ENCODE results near the gene WNT4.

WNT4 gene

GRCh38 chr1:22077728-22078127 lies 65.2 kb downstream of the WNT4 start:
- DNase-seq (ENCODE audit: low read depth in 2 of 2) = no peak

- no peak for DNase-seq (ENCODE audit: low read depth in 2 of 2)
Measured at GRCh38 chr1:22076346-22076745, 66.6 kb downstream of the WNT4 start.

GRCh38 chr1:22075718-22076117 lies 67.2 kb downstream of the WNT4 start:
- DNase-seq (ENCODE audit: low read depth in 2 of 2) = no peak

GRCh38 chr1:22074803-22075202 lies 68.1 kb downstream of the WNT4 start:
- no peak for DNase-seq (ENCODE audit: low read depth in 2 of 2)

GRCh38 chr1:22071511-22071910 lies 71.4 kb downstream of the WNT4 start:
- DNase-seq (ENCODE audit: low read depth in 2 of 2) = no peak

Data from fibroblast of skin of left biceps (primary cell).